ENCODE results near the gene CENPV.
A peak's percentile ranks its signal among the peaks of the same experiment; 100 is the strongest.
"Not testable (repeated sequence)": the region's sequence is repeated elsewhere in the genome, so short reads cannot be mapped to it uniquely, and the experiment has no call there.

Gene CENPV

GRCh38 chr17:16312061-16312460, 41.2 kb downstream of the CENPV start:
- DNase-seq = not testable (repeated sequence)

GRCh38 chr17:16306211-16306610, 47.1 kb downstream of the CENPV start:
- DNase-seq = no peak

GRCh38 chr17:16304830-16305229, 48.4 kb downstream of the CENPV start:
- DNase-seq = peak; percentile 24

GRCh38 chr17:16302856-16303255, 50.4 kb downstream of the CENPV start:
- DNase-seq = no peak

GRCh38 chr17:16301963-16302855, 51.1 kb downstream of the CENPV start:
- no peak for DNase-seq

- no peak for DNase-seq
Measured at GRCh38 chr17:16300554-16300953, 52.7 kb downstream of the CENPV start.

- peak; percentile 11 for DNase-seq
Measured at GRCh38 chr17:16298140-16298662, 55.1 kb downstream of the CENPV start.

GRCh38 chr17:16297367-16298139, 55.7 kb downstream of the CENPV start:
- no peak for DNase-seq

- DNase-seq = not testable (repeated sequence)
Measured at GRCh38 chr17:16296072-16296471, 57.2 kb downstream of the CENPV start.

- DNase-seq = no peak
Measured at GRCh38 chr17:16294560-16294959, 58.7 kb downstream of the CENPV start.

- no peak for DNase-seq
Measured at GRCh38 chr17:16293931-16294330, 59.3 kb downstream of the CENPV start.

All from CD4-positive, alpha-beta T cell treated with Interleukin-17A for 4 hours (primary cell).